ENCODE results near the gene PLPPR5. TPM values are rescaled to one million over a fixed set of nuclear protein-coding genes. Genes with fewer than 3 reads are reported as not detected.

PLPPR5 gene
- polyA plus RNA-seq, 1 experiment = not detected

DNA sequence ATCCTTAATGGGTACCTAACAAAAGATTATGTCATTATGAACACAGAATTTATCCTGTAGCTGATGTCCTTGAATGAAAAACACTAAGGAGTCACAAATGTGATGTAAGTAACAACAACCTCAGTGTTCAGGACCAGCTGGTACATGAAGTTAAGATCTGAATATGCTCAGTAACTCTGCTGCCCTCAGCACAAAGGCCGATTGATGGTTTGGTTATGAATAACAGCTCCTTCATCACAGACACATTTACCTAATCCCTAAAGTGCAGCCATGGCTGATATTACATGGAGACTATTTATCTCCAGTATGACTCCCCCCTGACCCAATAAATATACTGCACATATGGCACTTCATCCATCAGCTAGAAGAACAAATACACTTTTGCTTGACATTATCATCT lies 75.2 kb downstream of the PLPPR5 start:
- TF ChIP-seq, protein P1, sequence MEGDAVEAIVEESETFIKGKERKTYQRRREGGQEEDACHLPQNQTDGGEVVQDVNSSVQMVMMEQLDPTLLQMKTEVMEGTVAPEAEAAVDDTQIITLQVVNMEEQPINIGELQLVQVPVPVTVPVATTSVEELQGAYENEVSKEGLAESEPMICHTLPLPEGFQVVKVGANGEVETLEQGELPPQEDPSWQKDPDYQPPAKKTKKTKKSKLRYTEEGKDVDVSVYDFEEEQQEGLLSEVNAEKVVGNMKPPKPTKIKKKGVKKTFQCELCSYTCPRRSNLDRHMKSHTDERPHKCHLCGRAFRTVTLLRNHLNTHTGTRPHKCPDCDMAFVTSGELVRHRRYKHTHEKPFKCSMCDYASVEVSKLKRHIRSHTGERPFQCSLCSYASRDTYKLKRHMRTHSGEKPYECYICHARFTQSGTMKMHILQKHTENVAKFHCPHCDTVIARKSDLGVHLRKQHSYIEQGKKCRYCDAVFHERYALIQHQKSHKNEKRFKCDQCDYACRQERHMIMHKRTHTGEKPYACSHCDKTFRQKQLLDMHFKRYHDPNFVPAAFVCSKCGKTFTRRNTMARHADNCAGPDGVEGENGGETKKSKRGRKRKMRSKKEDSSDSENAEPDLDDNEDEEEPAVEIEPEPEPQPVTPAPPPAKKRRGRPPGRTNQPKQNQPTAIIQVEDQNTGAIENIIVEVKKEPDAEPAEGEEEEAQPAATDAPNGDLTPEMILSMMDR (IDR thresholded peaks at IDR 0.05; ENCODE audit: insufficient read depth, low read depth, low read length) = no peak
- CTCF ChIA-PET = interaction anchor here (0.6 to 1.4 kb wide), 2 partner anchors 13 to 53 kb away, joined by 3 read pairs; no protein-coding TSS in a partner anchor

DNA sequence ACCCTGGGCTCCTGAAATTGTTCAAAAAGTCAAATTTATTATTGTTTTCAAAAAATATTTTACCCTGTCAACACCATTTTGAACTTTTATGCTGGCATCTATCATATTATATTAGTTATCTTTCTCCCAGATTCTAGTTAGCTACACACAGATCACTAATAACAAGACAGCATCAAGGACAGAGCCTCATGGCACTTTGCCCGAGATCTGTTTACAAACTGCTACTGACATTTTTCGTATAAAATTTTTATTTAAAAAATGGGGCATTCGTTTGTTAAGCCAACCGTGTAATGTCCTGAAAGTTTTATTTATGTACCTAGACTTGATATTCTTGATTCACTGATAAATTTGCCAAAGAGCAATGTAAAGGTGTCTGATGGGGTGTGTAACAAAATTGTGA lies 78.1 kb downstream of the PLPPR5 start:
- ChIA-PET POLR2A (no interaction called here), CTCF (no interaction called here)
- TF ChIP-seq, protein P1 (IDR thresholded peaks at IDR 0.05; ENCODE audit: insufficient read depth, low read depth, low read length) = no peak
- Histone ChIP-seq H3K36me3 (ENCODE audit: control insufficient read depth, insufficient read depth, low read length) (no peaks in the 10 kb centered on the region), H3K27me3 (ENCODE audit: control insufficient read depth, insufficient read depth, low read length) (no peaks in the 10 kb centered on the region), H3K4me3 (ENCODE audit: low read depth, low read length) (no peak overlapping the region)
- no peak for DNase-seq (ENCODE audit: low read depth)

More for the DNA sequence above, 75.2 kb downstream of the PLPPR5 start:
- no peak for DNase-seq (ENCODE audit: low read depth)
- Histone ChIP-seq H3K27me3 (ENCODE audit: control insufficient read depth, insufficient read depth, low read length) (no peaks in the 10 kb centered on the region), H3K4me3 (ENCODE audit: low read depth, low read length) (no peak overlapping the region), H3K36me3 (ENCODE audit: control insufficient read depth, insufficient read depth, low read length) (no peaks in the 10 kb centered on the region)
- POLR2A ChIA-PET = no interaction called here

DNA sequence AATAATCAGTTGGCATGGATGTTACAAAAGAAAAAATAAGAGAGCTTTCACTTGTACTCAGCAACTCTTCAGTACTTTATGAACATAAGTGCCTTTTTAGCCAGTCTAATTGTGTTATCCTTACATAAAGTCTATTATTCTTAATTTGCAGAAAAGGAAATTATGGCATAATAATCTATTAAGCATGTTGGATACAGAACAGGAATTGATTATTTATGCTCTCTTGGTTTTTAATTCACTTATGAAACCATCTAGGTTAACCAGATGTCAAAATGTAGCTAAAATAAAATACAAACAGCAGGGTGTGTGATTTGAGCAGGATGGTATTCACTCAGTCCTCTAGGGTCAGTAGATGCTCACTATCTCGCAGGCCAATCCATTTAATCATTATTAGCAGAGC lies 79.7 kb downstream of the PLPPR5 start:
- ChIA-PET POLR2A (no interaction called here), CTCF (interaction anchor here (1.4 kb wide), 1 partner anchor 43 kb away, joined by 3 read pairs; no protein-coding TSS in a partner anchor)
- no peak for DNase-seq (ENCODE audit: low read depth)
- Histone ChIP-seq H3K4me3 (ENCODE audit: low read depth, low read length) (no peak overlapping the region), H3K36me3 (ENCODE audit: control insufficient read depth, insufficient read depth, low read length) (no peaks in the 10 kb centered on the region), H3K27me3 (ENCODE audit: control insufficient read depth, insufficient read depth, low read length) (no peaks in the 10 kb centered on the region)
- TF ChIP-seq, protein P1 (IDR thresholded peaks at IDR 0.05; ENCODE audit: insufficient read depth, low read depth, low read length) = no peak

DNA sequence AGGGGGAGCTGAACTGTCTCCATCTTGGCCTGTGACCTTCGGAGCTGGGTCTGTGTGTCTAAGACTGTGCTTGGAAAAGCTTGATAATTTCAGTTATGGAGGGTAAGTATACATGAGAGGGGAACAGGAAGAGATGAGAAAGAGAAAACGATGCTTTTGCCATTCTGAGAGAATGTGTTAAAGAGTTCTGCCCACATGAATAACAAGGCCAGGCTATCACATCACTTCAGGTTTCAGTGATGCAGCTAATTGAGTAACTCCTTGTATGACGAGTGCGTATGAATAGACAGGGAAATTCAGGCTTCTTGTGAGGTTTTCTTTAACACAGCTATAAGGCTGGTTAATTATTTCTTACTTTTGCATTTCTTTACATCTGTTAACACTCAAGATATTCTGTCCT lies 81.0 kb downstream of the PLPPR5 start:
- H3K27me3 ChIP-seq (ENCODE audit: control insufficient read depth, insufficient read depth, low read length) = no peaks in the 10 kb centered on the region
- no peaks in the 10 kb centered on the region for H3K36me3 ChIP-seq (ENCODE audit: control insufficient read depth, insufficient read depth, low read length)
- ChIA-PET CTCF (interaction anchor here (0.6 kb wide), 2 partner anchors 140 to 316 kb away, joined by 3 read pairs; no protein-coding TSS in a partner anchor), POLR2A (no interaction called here)
- DNase-seq (ENCODE audit: low read depth) = no peak
- TF ChIP-seq, protein P1 (IDR thresholded peaks at IDR 0.05; ENCODE audit: insufficient read depth, low read depth, low read length) = no peak
- no peak overlapping the region for H3K4me3 ChIP-seq (ENCODE audit: low read depth, low read length)

DNA sequence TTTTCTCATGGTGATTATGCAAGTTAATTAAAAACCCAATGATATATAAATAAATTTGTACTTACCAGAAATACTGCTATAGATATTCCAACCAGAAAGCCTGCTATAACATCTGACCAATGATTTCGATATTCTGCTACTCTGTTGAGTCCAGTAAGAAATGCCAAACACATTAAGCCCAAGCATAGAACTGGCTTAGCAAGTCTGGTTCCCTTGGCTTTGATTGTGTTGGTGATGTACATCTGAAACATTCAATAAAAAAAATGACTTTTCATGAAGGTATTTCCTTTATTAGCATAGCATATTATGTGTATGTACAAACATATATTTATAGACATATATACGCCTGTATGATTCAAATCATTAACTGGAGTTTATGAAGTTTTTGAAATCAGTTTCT lies 82.8 kb downstream of the PLPPR5 start:
- Histone ChIP-seq H3K27me3 (ENCODE audit: control insufficient read depth, insufficient read depth, low read length) (no peaks in the 10 kb centered on the region), H3K36me3 (ENCODE audit: control insufficient read depth, insufficient read depth, low read length) (no peaks in the 10 kb centered on the region), H3K4me3 (ENCODE audit: low read depth, low read length) (no peak overlapping the region)
- TF ChIP-seq, protein P1 (IDR thresholded peaks at IDR 0.05; ENCODE audit: insufficient read depth, low read depth, low read length) = no peak
- ChIA-PET CTCF (no interaction called here), POLR2A (no interaction called here)
- no peak for DNase-seq (ENCODE audit: low read depth)

Data from BJ (cell line).